Measurements from ENCODE around the gene E4F1.
"Not testable (repeated sequence)": the region's sequence is repeated elsewhere in the genome, so short reads cannot be mapped to it uniquely, and the experiment has no call there.

The E4F1 gene

GRCh38 chr16:2237493-2238149 is 14.2 kb downstream of the E4F1 start:
- no peak overlapping the region for H3K9ac ChIP-seq (ENCODE audit: low read depth, low read length)
- H3K4me3 ChIP-seq (ENCODE audit: low read depth in 1 of 2, low read length in 2 of 2) = no peak overlapping the region
- no peaks in the 10 kb centered on the region for H3K79me2 ChIP-seq (ENCODE audit: insufficient read depth, low read length)
- ATAC-seq (ENCODE audit: insufficient read depth, low read depth) = no peak
- no peak overlapping the region for H2AFZ ChIP-seq (ENCODE audit: low read depth, low read length)
- H3K27me3 ChIP-seq (ENCODE audit: insufficient read depth, low read length, poor library complexity) = no peaks in the 10 kb centered on the region
- H3K27ac ChIP-seq (ENCODE audit: low read length) = no peak overlapping the region
- no peak overlapping the region for H3K4me2 ChIP-seq (ENCODE audit: insufficient read depth, low read length)
- TF ChIP-seq EZH2 (IDR thresholded peaks at IDR 0.05; ENCODE audit: borderline replicate concordance, low read depth, low read length, severe bottlenecking) = no peak
- TF ChIP-seq CTCF (IDR thresholded peaks at IDR 0.05; ENCODE audit: borderline replicate concordance, extremely low read depth, low read length, poor library complexity, severe bottlenecking) = no peak
- peaks cover 67% of the 10 kb centered on the region for H3K36me3 ChIP-seq (ENCODE audit: insufficient read depth, low read length)
- H4K20me1 ChIP-seq (ENCODE audit: insufficient read depth, low read length) = peaks cover 33% of the 10 kb centered on the region
- no peaks in the 10 kb centered on the region for H3K9me3 ChIP-seq (ENCODE audit: insufficient read depth, low read length, severe bottlenecking)
- no peaks in the 10 kb centered on the region for H3K4me1 ChIP-seq (ENCODE audit: insufficient read depth, low read length)
- DNase-seq = no peak

- TF ChIP-seq CTCF (IDR thresholded peaks at IDR 0.05; ENCODE audit: borderline replicate concordance, extremely low read depth, low read length, poor library complexity, severe bottlenecking) (no peak), EZH2 (IDR thresholded peaks at IDR 0.05; ENCODE audit: borderline replicate concordance, low read depth, low read length, severe bottlenecking) (no peak)
- Histone ChIP-seq H3K79me2 (ENCODE audit: insufficient read depth, low read length) (no peaks in the 10 kb centered on the region), H3K27me3 (ENCODE audit: insufficient read depth, low read length, poor library complexity) (no peaks in the 10 kb centered on the region), H4K20me1 (ENCODE audit: insufficient read depth, low read length) (peaks cover 32% of the 10 kb centered on the region), H3K9ac (ENCODE audit: low read depth, low read length) (no peak overlapping the region), H3K36me3 (ENCODE audit: insufficient read depth, low read length) (peaks cover 67% of the 10 kb centered on the region), H3K4me1 (ENCODE audit: insufficient read depth, low read length) (no peaks in the 10 kb centered on the region), H3K9me3 (ENCODE audit: insufficient read depth, low read length, severe bottlenecking) (no peaks in the 10 kb centered on the region), H2AFZ (ENCODE audit: low read depth, low read length) (no peak overlapping the region), H3K4me2 (ENCODE audit: insufficient read depth, low read length) (no peak overlapping the region), H3K4me3 (ENCODE audit: low read depth in 1 of 2, low read length in 2 of 2) (no peak overlapping the region), H3K27ac (ENCODE audit: low read length) (no peak overlapping the region)
- no peak for DNase-seq
- peak; percentile 3; the same call in 1 of the 3 replicates for ATAC-seq (ENCODE audit: insufficient read depth, low read depth)
Measured at GRCh38 chr16:2238150-2238837, 14.9 kb downstream of the E4F1 start.

DNA sequence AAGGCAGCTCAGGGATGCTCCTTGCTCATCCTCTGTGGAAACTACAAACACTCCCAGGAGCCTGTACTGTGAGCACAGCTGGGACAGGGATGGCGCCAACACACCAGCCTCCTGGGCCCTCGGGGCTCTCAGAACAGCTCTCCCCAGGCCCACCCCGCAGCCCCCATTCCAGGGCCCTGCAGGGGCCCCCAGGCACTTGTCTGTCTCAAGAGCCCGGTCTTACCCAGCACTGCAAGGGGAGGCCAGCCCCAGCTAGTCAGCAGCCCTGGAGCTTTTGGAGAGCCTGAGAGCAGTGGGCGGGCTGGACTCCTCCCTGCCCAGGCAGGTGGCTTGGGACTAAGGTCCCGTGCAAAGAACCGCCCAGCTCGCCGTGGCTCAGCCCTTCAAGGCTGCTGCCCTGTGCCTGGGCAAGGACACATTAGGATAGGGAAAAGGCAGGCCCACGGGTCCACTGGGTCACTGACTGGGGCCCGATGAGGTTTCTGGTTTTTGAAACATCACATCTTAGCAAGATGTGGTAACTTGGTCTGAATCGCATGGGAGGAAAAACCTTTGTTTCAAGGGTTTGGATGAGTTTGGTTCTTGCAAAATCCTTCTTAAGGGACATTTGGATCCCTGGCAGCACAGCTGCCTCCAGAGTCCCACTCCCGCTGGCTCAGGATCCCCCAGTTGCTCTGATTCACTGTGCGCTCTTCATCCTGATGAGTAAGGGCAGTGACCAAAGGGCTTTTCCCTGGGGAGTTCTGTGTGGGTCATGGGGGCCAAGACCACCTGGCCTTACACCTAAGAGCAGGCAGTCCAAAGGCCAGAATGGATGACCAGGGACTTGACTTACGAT is 15.7 kb downstream of the E4F1 start:
- no peak for DNase-seq
- peaks cover 30% of the 10 kb centered on the region for H4K20me1 ChIP-seq (ENCODE audit: insufficient read depth, low read length)

DNA sequence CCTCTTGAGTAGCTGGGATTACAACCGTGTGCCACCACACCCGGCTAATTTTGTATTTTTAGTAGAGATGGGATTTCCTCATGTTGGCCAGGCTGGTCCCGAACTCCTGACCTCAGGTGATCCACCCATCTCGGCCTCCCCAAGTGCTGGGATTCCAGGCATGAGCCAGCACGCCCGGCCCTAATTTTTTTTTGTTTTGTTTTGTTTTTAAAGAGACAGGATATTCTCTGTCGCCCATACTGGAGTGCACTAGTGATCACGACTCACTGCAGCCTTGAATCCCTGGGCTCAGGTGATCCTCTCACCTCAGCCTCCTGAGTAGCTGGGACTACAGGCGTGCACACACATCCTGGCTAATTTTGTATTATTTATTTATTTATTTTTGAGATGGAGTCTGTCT is 16.9 kb downstream of the E4F1 start:
- H3K36me3 ChIP-seq (ENCODE audit: insufficient read depth, low read length) = peaks cover 67% of the 10 kb centered on the region
- not testable (repeated sequence) for H3K4me1 ChIP-seq (ENCODE audit: insufficient read depth, low read length); H3K4me2 ChIP-seq (ENCODE audit: insufficient read depth, low read length); H3K4me3 ChIP-seq (ENCODE audit: low read depth in 1 of 2, low read length in 2 of 2); H3K9me3 ChIP-seq (ENCODE audit: insufficient read depth, low read length, severe bottlenecking); DNase-seq; H3K9ac ChIP-seq (ENCODE audit: low read depth, low read length); H3K27me3 ChIP-seq (ENCODE audit: insufficient read depth, low read length, poor library complexity); ATAC-seq (ENCODE audit: insufficient read depth, low read depth); H3K79me2 ChIP-seq (ENCODE audit: insufficient read depth, low read length); H3K27ac ChIP-seq (ENCODE audit: low read length); H2AFZ ChIP-seq (ENCODE audit: low read depth, low read length)
- H4K20me1 ChIP-seq (ENCODE audit: insufficient read depth, low read length) = peaks cover 26% of the 10 kb centered on the region

More for the DNA sequence above, 15.7 kb downstream of the E4F1 start:
- no peaks in the 10 kb centered on the region for H3K4me1 ChIP-seq (ENCODE audit: insufficient read depth, low read length)
- no peaks in the 10 kb centered on the region for H3K9me3 ChIP-seq (ENCODE audit: insufficient read depth, low read length, severe bottlenecking)
- H3K9ac ChIP-seq (ENCODE audit: low read depth, low read length) = no peak overlapping the region
- H3K27me3 ChIP-seq (ENCODE audit: insufficient read depth, low read length, poor library complexity) = no peaks in the 10 kb centered on the region
- peak; percentile 12; the same call in 2 of the 3 replicates for ATAC-seq (ENCODE audit: insufficient read depth, low read depth)
- no peak overlapping the region for H3K4me3 ChIP-seq (ENCODE audit: low read depth in 1 of 2, low read length in 2 of 2)
- H3K27ac ChIP-seq (ENCODE audit: low read length) = no peak overlapping the region
- no peaks in the 10 kb centered on the region for H3K79me2 ChIP-seq (ENCODE audit: insufficient read depth, low read length)
- TF ChIP-seq EZH2 (IDR thresholded peaks at IDR 0.05; ENCODE audit: borderline replicate concordance, low read depth, low read length, severe bottlenecking) (no peak), CTCF (IDR thresholded peaks at IDR 0.05; ENCODE audit: borderline replicate concordance, extremely low read depth, low read length, poor library complexity, severe bottlenecking) (no peak)
- no peak overlapping the region for H3K4me2 ChIP-seq (ENCODE audit: insufficient read depth, low read length)
- no peak overlapping the region for H2AFZ ChIP-seq (ENCODE audit: low read depth, low read length)
- H3K36me3 ChIP-seq (ENCODE audit: insufficient read depth, low read length) = peaks cover 67% of the 10 kb centered on the region
